Measurements from ENCODE around the gene RBM44.

The RBM44 gene

GRCh38 chr2:237861875-237862527 is 63.4 kb downstream of the RBM44 start:
- no peak overlapping the region for H2BK12ac ChIP-seq (ENCODE audit: low read length in 2 of 2)
- no peak overlapping the region for H3K4ac ChIP-seq (ENCODE audit: low read depth in 1 of 2, low read length in 2 of 2)
- 89% methylated on average over 11 of the region's 11 CpGs for WGBS
- peaks cover 3% of the 10 kb centered on the region for H3K79me1 ChIP-seq (replicated peaks; ENCODE audit: low read length, poor library complexity, severe bottlenecking)
- no peak overlapping the region for H3K4me2 ChIP-seq (ENCODE audit: low read length, poor library complexity, severe bottlenecking)
- H3K9ac ChIP-seq (ENCODE audit: low read length): no peak overlapping the region
- no peak overlapping the region for H4K91ac ChIP-seq (ENCODE audit: low read length)
- H4K8ac ChIP-seq (ENCODE audit: low read length): no peak overlapping the region
- H3K27me3 ChIP-seq (ENCODE audit: control insufficient read depth in 1 of 2, insufficient read depth in 1 of 2, low read length in 2 of 2): peaks cover 0 to 64% of the 10 kb centered on the region in 2 experiments
- no peaks in the 10 kb centered on the region for H3K36me3 ChIP-seq (ENCODE audit: control insufficient read depth in 1 of 2, insufficient read depth in 2 of 2, low read depth in 1 of 2, low read length in 2 of 2)
- no peak overlapping the region for H2AK5ac ChIP-seq (ENCODE audit: low read length, severe bottlenecking)
- no peak overlapping the region for H3K4me3 ChIP-seq (ENCODE audit: insufficient read depth in 1 of 2, low read depth in 1 of 2, low read length in 2 of 2)
- no peak overlapping the region for H2BK120ac ChIP-seq (ENCODE audit: low read depth, low read length)
- no peak overlapping the region for H3K27ac ChIP-seq (ENCODE audit: low read length, poor library complexity, severe bottlenecking)
- H3K9me3 ChIP-seq (ENCODE audit: control insufficient read depth, low read length): no peaks in the 10 kb centered on the region
- no peak for DNase-seq
- H2BK5ac ChIP-seq (ENCODE audit: low read depth, low read length, poor library complexity, severe bottlenecking): no peak overlapping the region
- H3K18ac ChIP-seq (ENCODE audit: low read depth in 1 of 2, low read length in 2 of 2): no peak overlapping the region
- H2BK15ac ChIP-seq (ENCODE audit: low read depth, poor library complexity, severe bottlenecking): no peak overlapping the region
- H3K4me1 ChIP-seq (ENCODE audit: control insufficient read depth, insufficient read depth, low read depth, low read length): peaks cover 41% of the 10 kb centered on the region
- no peak overlapping the region for H3K14ac ChIP-seq (ENCODE audit: low read length in 2 of 2)
- H3K23ac ChIP-seq (ENCODE audit: low read length in 2 of 2): no peak overlapping the region
- no peak overlapping the region for H2AFZ ChIP-seq (ENCODE audit: low read depth, low read length)

GRCh38 chr2:237862528-237862895 is 63.9 kb downstream of the RBM44 start:
- no peak overlapping the region for H3K4me3 ChIP-seq (ENCODE audit: insufficient read depth in 1 of 2, low read depth in 1 of 2, low read length in 2 of 2)
- no peak overlapping the region for H2BK15ac ChIP-seq (ENCODE audit: low read depth, poor library complexity, severe bottlenecking)
- no peak overlapping the region for H3K18ac ChIP-seq (ENCODE audit: low read depth in 1 of 2, low read length in 2 of 2)
- H2BK12ac ChIP-seq (ENCODE audit: low read length in 2 of 2): no peak overlapping the region
- no peak overlapping the region for H3K23ac ChIP-seq (ENCODE audit: low read length in 2 of 2)
- H2BK5ac ChIP-seq (ENCODE audit: low read depth, low read length, poor library complexity, severe bottlenecking): no peak overlapping the region
- no peaks in the 10 kb centered on the region for H3K36me3 ChIP-seq (ENCODE audit: control insufficient read depth in 1 of 2, insufficient read depth in 2 of 2, low read depth in 1 of 2, low read length in 2 of 2)
- no peak for DNase-seq
- H3K9me3 ChIP-seq (ENCODE audit: control insufficient read depth, low read length): no peaks in the 10 kb centered on the region
- H3K4ac ChIP-seq (ENCODE audit: low read depth in 1 of 2, low read length in 2 of 2): no peak overlapping the region
- H4K91ac ChIP-seq (ENCODE audit: low read length): no peak overlapping the region
- no peak overlapping the region for H2AK5ac ChIP-seq (ENCODE audit: low read length, severe bottlenecking)
- H4K8ac ChIP-seq (ENCODE audit: low read length): no peak overlapping the region
- H3K14ac ChIP-seq (ENCODE audit: low read length in 2 of 2): no peak overlapping the region
- H3K4me1 ChIP-seq (ENCODE audit: control insufficient read depth, insufficient read depth, low read depth, low read length): peaks cover 43% of the 10 kb centered on the region
- 96% methylated on average over 7 of the region's 8 CpGs for WGBS
- peaks cover 0 to 59% of the 10 kb centered on the region in 2 experiments for H3K27me3 ChIP-seq (ENCODE audit: control insufficient read depth in 1 of 2, insufficient read depth in 1 of 2, low read length in 2 of 2)
- H3K27ac ChIP-seq (ENCODE audit: low read length, poor library complexity, severe bottlenecking): no peak overlapping the region
- H2BK120ac ChIP-seq (ENCODE audit: low read depth, low read length): no peak overlapping the region
- H3K9ac ChIP-seq (ENCODE audit: low read length): no peak overlapping the region
- no peak overlapping the region for H2AFZ ChIP-seq (ENCODE audit: low read depth, low read length)
- H3K4me2 ChIP-seq (ENCODE audit: low read length, poor library complexity, severe bottlenecking): no peak overlapping the region
- H3K79me1 ChIP-seq (replicated peaks; ENCODE audit: low read length, poor library complexity, severe bottlenecking): peaks cover 3% of the 10 kb centered on the region

- Histone ChIP-seq H3K27ac (ENCODE audit: low read length, poor library complexity, severe bottlenecking) (no peak overlapping the region), H2AFZ (ENCODE audit: low read depth, low read length) (no peak overlapping the region), H2BK5ac (ENCODE audit: low read depth, low read length, poor library complexity, severe bottlenecking) (no peak overlapping the region), H2AK5ac (ENCODE audit: low read length, severe bottlenecking) (no peak overlapping the region), H2BK120ac (ENCODE audit: low read depth, low read length) (no peak overlapping the region), H3K4ac (ENCODE audit: low read depth in 1 of 2, low read length in 2 of 2) (peak overlapping the region in 1 of 2 experiments; percentile 26), H3K27me3 (ENCODE audit: control insufficient read depth in 1 of 2, insufficient read depth in 1 of 2, low read length in 2 of 2) (peaks cover 0 to 53% of the 10 kb centered on the region in 2 experiments), H3K9me3 (ENCODE audit: control insufficient read depth, low read length) (no peaks in the 10 kb centered on the region), H3K18ac (ENCODE audit: low read depth in 1 of 2, low read length in 2 of 2) (no peak overlapping the region), H4K91ac (ENCODE audit: low read length) (no peak overlapping the region), H3K4me2 (ENCODE audit: low read length, poor library complexity, severe bottlenecking) (no peak overlapping the region), H2BK12ac (ENCODE audit: low read length in 2 of 2) (no peak overlapping the region), H3K36me3 (ENCODE audit: control insufficient read depth in 1 of 2, insufficient read depth in 2 of 2, low read depth in 1 of 2, low read length in 2 of 2) (no peaks in the 10 kb centered on the region), H4K8ac (ENCODE audit: low read length) (no peak overlapping the region), H3K9ac (ENCODE audit: low read length) (no peak overlapping the region), H2BK15ac (ENCODE audit: low read depth, poor library complexity, severe bottlenecking) (no peak overlapping the region), H3K79me1 (replicated peaks; ENCODE audit: low read length, poor library complexity, severe bottlenecking) (peaks cover 3% of the 10 kb centered on the region), H3K14ac (ENCODE audit: low read length in 2 of 2) (no peak overlapping the region), H3K4me3 (ENCODE audit: insufficient read depth in 1 of 2, low read depth in 1 of 2, low read length in 2 of 2) (no peak overlapping the region), H3K23ac (ENCODE audit: low read length in 2 of 2) (no peak overlapping the region), H3K4me1 (ENCODE audit: control insufficient read depth, insufficient read depth, low read depth, low read length) (peaks cover 44% of the 10 kb centered on the region)
- DNase-seq: no peak
- 83% methylated on average over 4 of the region's 4 CpGs for WGBS
Measured at GRCh38 chr2:237863102-237863511, 64.5 kb downstream of the RBM44 start.

- no peak overlapping the region for H3K27ac ChIP-seq (ENCODE audit: low read length, poor library complexity, severe bottlenecking)
- peak overlapping the region in 1 of 2 experiments; percentile 31 for H3K14ac ChIP-seq (ENCODE audit: low read length in 2 of 2)
- 76% methylated on average over 22 of the region's 22 CpGs for WGBS
- no peak for DNase-seq
- no peak overlapping the region for H4K8ac ChIP-seq (ENCODE audit: low read length)
- H2AK5ac ChIP-seq (ENCODE audit: low read length, severe bottlenecking): peak overlapping the region; percentile 4
- H3K9ac ChIP-seq (ENCODE audit: low read length): no peak overlapping the region
- H3K4ac ChIP-seq (ENCODE audit: low read depth in 1 of 2, low read length in 2 of 2): no peak overlapping the region
- no peak overlapping the region for H2AFZ ChIP-seq (ENCODE audit: low read depth, low read length)
- no peak overlapping the region for H3K4me3 ChIP-seq (ENCODE audit: insufficient read depth in 1 of 2, low read depth in 1 of 2, low read length in 2 of 2)
- H3K9me3 ChIP-seq (ENCODE audit: control insufficient read depth, low read length): no peaks in the 10 kb centered on the region
- H2BK12ac ChIP-seq (ENCODE audit: low read length in 2 of 2): peak overlapping the region in 1 of 2 experiments; percentile 45
- peak overlapping the region; percentile 57 for H2BK120ac ChIP-seq (ENCODE audit: low read depth, low read length)
- peaks cover 3% of the 10 kb centered on the region for H3K79me1 ChIP-seq (replicated peaks; ENCODE audit: low read length, poor library complexity, severe bottlenecking)
- H2BK15ac ChIP-seq (ENCODE audit: low read depth, poor library complexity, severe bottlenecking): peak overlapping the region; percentile 54
- H3K27me3 ChIP-seq (ENCODE audit: control insufficient read depth in 1 of 2, insufficient read depth in 1 of 2, low read length in 2 of 2): peaks cover 0 to 47% of the 10 kb centered on the region in 2 experiments
- H3K23ac ChIP-seq (ENCODE audit: low read length in 2 of 2): no peak overlapping the region
- H3K18ac ChIP-seq (ENCODE audit: low read depth in 1 of 2, low read length in 2 of 2): peak overlapping the region in 1 of 2 experiments; percentile 6
- no peak overlapping the region for H2BK5ac ChIP-seq (ENCODE audit: low read depth, low read length, poor library complexity, severe bottlenecking)
- peaks cover 36% of the 10 kb centered on the region for H3K4me1 ChIP-seq (ENCODE audit: control insufficient read depth, insufficient read depth, low read depth, low read length)
- no peaks in the 10 kb centered on the region for H3K36me3 ChIP-seq (ENCODE audit: control insufficient read depth in 1 of 2, insufficient read depth in 2 of 2, low read depth in 1 of 2, low read length in 2 of 2)
- H3K4me2 ChIP-seq (ENCODE audit: low read length, poor library complexity, severe bottlenecking): no peak overlapping the region
- peak overlapping the region; percentile 28 for H4K91ac ChIP-seq (ENCODE audit: low read length)
Measured at GRCh38 chr2:237863689-237864443, 65.3 kb downstream of the RBM44 start.
